Measurements from ENCODE around the gene ARHGAP23.

The ARHGAP23 gene

DNA sequence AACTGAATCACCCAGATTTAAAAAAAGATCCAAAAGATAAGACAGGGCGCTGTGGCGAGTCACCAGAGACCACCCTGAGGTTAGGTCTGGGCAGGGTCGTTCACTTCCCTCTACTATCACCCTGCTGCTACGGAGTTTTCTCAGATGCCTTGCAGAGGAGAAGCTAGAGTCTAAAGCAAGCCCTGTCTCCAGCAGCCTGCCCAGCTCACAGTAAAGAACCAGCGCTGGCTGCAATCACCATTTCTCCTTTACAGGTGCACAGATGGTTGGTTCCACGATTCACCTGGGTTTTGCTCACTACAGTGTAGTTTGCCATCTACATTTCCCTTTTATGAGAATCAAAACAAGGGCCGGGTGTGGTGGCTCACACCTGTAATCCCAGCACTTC is 106.2 kb downstream of the ARHGAP23 start:
- H3K27ac Mint-ChIP-seq = no peak overlapping the region
- H3K9me3 Mint-ChIP-seq = no peaks in the 10 kb centered on the region
- no peak for DNase-seq
- ATAC-seq (replicated peaks) = no peak
- peaks cover 0 to 1% of the 10 kb centered on the region in 2 donors for H3K36me3 Mint-ChIP-seq
- peaks cover 0 to 6% of the 10 kb centered on the region in 2 donors for H3K4me1 Mint-ChIP-seq
- H3K27me3 Mint-ChIP-seq = peaks cover 56 to 62% of the 10 kb centered on the region in 2 donors
- no peak overlapping the region for H3K4me3 Mint-ChIP-seq

DNA sequence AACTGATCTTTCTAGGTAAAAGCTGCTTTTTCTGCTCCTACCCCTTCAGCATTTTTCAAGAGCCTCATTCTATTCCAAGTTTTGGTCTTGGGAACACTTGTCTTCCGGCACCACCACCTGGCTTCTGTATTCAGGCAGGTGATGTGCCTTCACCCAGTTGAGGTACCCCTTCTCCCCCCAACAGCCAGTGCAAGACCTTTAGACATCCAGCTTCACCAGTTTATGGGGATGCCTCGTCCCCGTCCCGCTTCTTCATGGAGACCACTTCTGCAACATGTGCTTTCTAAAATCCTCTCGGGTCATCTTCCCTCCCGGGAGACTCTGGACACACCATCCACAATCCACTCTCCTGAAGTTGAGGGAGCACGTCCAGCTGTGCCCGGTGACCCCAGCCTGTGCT is 107.6 kb downstream of the ARHGAP23 start:
- Mint-ChIP-seq H3K9me3 (no peaks in the 10 kb centered on the region), H3K4me1 (peaks cover 0 to 2% of the 10 kb centered on the region in 2 donors), H3K27me3 (peaks cover 42 to 58% of the 10 kb centered on the region in 2 donors), H3K36me3 (peaks cover 0 to 1% of the 10 kb centered on the region in 2 donors), H3K27ac (no peak overlapping the region), H3K4me3 (no peak overlapping the region)
- no peak for DNase-seq
- ATAC-seq (replicated peaks) = no peak

DNA sequence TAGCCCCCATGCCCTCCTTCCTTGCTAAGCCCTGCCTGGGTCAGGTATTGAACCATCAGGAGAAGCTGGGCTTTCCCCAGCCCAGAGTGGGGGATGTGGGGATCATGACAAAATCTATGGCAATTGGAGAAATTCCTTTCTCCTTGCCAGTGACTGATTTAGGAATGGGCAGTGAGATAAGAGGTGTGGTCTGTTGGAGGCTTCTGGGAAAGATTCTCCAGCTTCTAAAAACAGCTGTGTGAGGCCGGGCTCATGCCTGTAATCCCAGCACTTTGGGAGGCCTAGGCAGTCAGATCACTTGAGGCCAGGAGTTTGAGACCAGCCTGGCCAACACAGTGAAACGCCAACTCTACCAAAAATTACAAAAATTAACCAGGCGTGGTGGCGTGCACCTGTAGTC is 108.4 kb downstream of the ARHGAP23 start:
- Mint-ChIP-seq H3K27ac (no peak overlapping the region), H3K36me3 (peaks cover 0 to 1% of the 10 kb centered on the region in 2 donors), H3K9me3 (no peaks in the 10 kb centered on the region), H3K27me3 (peaks cover 44 to 60% of the 10 kb centered on the region in 2 donors), H3K4me1 (peaks cover 0 to 2% of the 10 kb centered on the region in 2 donors), H3K4me3 (no peak overlapping the region)
- ATAC-seq (replicated peaks) = no peak
- no peak for DNase-seq

DNA sequence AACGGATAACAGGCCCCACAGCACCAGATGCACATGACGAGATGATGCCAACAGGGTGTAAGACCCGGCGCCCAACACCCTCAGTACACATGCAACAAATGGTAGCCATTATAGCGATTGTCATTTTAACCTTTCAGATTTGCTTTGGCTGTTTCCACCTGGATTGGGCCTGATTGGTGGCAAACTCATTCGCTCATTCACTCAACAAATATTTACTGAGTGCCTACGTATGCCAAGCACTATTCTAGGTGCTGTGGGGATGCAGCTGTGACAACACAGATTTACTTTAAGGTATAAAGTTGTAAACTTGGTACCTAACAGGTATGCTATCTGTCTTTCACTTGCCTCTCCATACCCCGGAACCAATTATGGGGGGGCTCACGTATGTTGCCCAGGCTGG is 110.6 kb downstream of the ARHGAP23 start:
- no peak overlapping the region for H3K27ac Mint-ChIP-seq
- no peaks in the 10 kb centered on the region for H3K9me3 Mint-ChIP-seq
- peaks cover 0 to 1% of the 10 kb centered on the region in 2 donors for H3K36me3 Mint-ChIP-seq
- no peak for DNase-seq
- peaks cover 48 to 53% of the 10 kb centered on the region in 2 donors for H3K27me3 Mint-ChIP-seq
- H3K4me3 Mint-ChIP-seq = no peak overlapping the region
- ATAC-seq (replicated peaks) = no peak
- H3K4me1 Mint-ChIP-seq = peaks cover 0 to 4% of the 10 kb centered on the region in 2 donors

DNA sequence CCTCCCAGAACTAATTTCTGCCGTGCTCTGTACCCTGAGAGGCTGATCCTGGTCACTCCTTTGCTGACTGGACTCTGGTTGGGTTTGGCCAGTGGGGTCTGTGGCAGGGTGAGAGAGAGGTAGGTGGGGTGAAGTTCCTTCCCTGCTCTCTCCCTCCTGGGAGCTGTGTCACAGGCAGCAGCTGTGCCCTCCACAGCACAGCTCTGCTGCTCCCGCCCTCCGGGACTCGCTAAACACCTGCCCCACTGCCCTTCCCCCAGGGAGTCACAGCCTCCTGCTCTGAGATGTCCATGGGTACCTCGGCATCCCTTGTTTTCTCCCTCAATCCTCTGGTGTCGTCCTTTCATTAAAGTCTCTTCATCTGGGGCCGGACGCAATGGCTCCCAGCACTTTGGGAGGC is 111.1 kb downstream of the ARHGAP23 start:
- H3K4me1 Mint-ChIP-seq = peaks cover 0 to 4% of the 10 kb centered on the region in 2 donors
- DNase-seq = no peak
- H3K27ac Mint-ChIP-seq = no peak overlapping the region
- no peak for ATAC-seq (replicated peaks)
- H3K36me3 Mint-ChIP-seq = peaks cover 0 to 1% of the 10 kb centered on the region in 2 donors
- no peak overlapping the region for H3K4me3 Mint-ChIP-seq
- H3K9me3 Mint-ChIP-seq = no peaks in the 10 kb centered on the region
- H3K27me3 Mint-ChIP-seq = peaks cover 44 to 52% of the 10 kb centered on the region in 2 donors

DNA sequence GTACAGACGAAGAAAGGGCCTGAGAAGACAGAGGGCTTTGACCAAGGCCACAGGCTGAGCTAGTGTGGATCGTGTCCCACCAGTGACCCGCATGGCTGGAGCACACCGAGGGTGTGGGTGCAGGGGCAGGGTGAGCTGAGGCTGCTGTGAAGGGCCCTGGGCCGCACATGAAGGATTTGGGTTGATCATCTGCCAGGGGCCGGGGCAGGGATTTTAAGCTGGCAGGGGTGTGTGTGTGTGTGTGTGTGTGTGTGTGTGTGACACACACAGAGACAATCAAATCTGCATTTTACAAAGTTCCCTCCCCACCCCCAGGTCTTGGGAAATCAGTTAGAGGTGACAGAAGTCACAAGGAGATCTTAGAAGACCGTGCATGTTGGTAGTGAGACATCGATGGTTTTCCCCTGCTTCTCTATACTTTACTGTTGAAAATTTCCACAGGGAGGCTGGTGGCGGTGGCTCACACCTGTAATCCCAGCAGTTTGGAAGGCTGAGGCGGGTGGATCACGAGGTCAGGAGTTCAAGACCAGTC is 112.3 kb downstream of the ARHGAP23 start:
- peaks cover 0 to 1% of the 10 kb centered on the region in 2 donors for H3K36me3 Mint-ChIP-seq
- no peak for DNase-seq
- peak overlapping the region; percentile 83 for H3K27ac Mint-ChIP-seq
- no peak overlapping the region for H3K4me3 Mint-ChIP-seq
- H3K27me3 Mint-ChIP-seq = peaks cover 39 to 51% of the 10 kb centered on the region in 2 donors
- peaks cover 0 to 4% of the 10 kb centered on the region in 2 donors for H3K4me1 Mint-ChIP-seq
- ATAC-seq (replicated peaks) = no peak
- H3K9me3 Mint-ChIP-seq = no peaks in the 10 kb centered on the region

DNA sequence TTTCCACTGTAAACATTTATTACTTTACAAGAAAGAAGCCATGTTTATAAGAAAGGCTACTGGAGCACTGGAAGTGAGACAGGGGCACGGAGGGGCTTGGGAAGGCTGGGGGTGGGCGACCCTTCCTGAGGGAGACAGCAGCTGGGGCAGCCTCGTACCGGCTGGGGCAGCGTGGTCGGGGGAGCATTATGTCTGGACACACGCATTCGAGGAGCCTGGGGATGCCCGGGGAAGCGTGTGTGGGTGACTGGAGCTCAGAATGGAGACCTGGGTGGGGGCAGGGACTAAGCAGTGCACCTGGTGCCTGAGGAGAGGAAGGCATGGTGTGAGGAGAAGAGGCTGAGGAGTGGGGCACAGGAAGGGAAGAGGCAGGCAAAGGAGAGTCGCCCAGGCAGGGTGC is 113.0 kb downstream of the ARHGAP23 start:
- no peak overlapping the region for H3K27ac Mint-ChIP-seq
- ATAC-seq (replicated peaks) (no peak), DNase-seq (no peak)
- H3K36me3 Mint-ChIP-seq = no peaks in the 10 kb centered on the region
- H3K4me3 Mint-ChIP-seq = no peak overlapping the region
- H3K4me1 Mint-ChIP-seq = peaks cover 0 to 4% of the 10 kb centered on the region in 2 donors
- H3K27me3 Mint-ChIP-seq = peaks cover 32 to 44% of the 10 kb centered on the region in 2 donors
- H3K9me3 Mint-ChIP-seq = no peaks in the 10 kb centered on the region

DNA sequence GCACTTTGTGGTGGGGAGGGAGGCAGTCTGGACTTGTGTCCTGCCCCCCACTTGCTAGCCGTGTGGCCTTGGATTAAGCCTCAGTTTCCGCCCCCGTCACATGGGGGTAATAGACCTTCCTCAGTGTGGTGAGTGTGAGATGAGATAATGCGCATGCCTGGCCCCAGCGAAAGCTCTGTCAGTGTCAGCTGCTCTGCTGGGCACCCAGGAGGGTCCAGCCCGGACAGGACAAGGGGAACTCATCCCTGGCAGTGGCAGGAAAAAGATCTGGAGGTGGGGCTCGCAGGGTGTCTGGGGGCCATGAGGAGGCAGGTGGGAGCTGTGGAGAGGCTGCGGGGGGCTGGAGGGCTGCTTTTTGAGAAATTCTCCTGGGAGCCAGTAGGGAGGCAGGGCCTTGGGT is 114.0 kb downstream of the ARHGAP23 start:
- Mint-ChIP-seq H3K27me3 (peaks cover 35 to 48% of the 10 kb centered on the region in 2 donors), H3K4me3 (no peak overlapping the region), H3K36me3 (no peaks in the 10 kb centered on the region), H3K9me3 (no peaks in the 10 kb centered on the region), H3K4me1 (peaks cover 0 to 4% of the 10 kb centered on the region in 2 donors), H3K27ac (no peak overlapping the region)
- ATAC-seq (replicated peaks) = no peak
- DNase-seq = no peak

DNA sequence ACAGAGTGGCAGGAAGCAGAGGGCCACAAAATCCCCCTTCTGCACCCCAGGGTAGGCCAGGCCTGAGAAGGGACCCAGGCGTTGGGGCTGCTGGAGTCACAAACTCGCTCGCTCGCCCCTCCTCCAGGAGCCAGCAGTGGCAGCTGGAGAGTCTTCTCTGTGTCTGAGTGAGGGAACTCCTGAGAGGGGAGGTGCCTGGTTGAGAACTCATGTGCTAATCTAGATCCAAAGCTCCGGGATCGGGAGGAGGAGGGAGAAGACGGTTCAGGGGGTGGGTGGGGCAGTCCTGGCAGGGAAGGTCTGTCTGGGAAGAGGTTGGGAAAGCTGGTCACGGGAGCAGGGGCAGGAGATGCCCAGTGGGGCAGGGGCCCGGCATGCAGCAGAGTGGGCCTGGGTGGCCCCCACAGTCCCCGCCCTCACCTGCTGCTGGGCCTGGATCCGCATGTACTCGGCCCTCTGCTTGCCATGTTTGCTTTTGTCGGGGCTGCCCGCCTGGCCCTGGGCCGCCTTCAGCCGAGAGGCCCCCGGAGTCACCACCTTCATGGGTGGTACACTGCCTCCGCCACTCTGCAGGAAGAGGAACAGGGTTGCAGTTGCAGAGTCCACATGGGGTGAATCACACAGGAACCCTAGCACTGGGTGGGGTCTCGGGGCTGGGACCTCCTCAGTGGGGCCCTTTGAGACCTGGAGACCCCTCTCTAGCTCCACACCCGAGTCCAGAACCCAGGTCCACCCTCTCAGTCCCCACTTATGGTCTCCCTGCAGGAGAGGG is 115.3 kb downstream of the ARHGAP23 start:
- DNase-seq = no peak
- Mint-ChIP-seq H3K27me3 (peaks cover 46 to 50% of the 10 kb centered on the region in 2 donors), H3K27ac (no peak overlapping the region), H3K9me3 (no peaks in the 10 kb centered on the region), H3K4me3 (no peak overlapping the region), H3K36me3 (no peaks in the 10 kb centered on the region), H3K4me1 (peaks cover 0 to 4% of the 10 kb centered on the region in 2 donors)
- no peak for ATAC-seq (replicated peaks)

DNA sequence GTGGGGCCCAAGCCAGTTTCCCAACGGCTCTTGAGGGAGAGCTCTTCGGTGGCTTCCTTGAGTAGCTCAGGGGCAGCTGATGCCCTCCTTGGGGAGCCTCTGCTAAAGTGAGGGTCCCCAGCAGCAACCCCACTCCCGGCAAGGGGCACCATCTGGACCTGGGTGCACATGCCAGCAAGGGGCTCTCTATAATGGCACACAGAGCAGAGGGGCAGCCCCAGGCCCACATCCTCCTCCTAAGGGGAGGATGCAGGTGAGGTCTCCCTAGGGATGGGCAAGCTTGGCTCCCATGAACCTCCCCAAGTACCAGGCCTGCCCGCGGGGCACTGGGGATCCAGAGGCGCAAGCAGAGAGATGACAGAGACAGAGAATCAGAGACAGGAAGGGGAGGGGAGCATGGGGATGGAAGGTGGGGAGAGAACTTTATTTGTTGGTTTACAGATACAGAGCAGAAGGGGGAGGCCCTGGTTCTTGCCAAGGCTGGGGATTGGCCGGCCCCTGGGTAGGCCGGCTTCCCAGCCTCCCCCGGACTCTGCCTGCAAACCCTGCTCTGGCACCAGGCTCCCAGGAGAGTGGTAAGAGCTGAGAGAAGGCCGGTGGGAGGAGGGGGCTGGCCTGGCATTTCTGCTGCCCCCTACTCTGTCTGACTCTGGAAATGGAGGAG is 116.0 kb downstream of the ARHGAP23 start:
- Mint-ChIP-seq H3K27me3 (peaks cover 49 to 50% of the 10 kb centered on the region in 2 donors), H3K4me1 (peaks cover 0 to 4% of the 10 kb centered on the region in 2 donors), H3K9me3 (no peaks in the 10 kb centered on the region), H3K27ac (no peak overlapping the region), H3K36me3 (no peaks in the 10 kb centered on the region), H3K4me3 (no peak overlapping the region)
- ATAC-seq (replicated peaks) = no peak
- no peak for DNase-seq

DNA sequence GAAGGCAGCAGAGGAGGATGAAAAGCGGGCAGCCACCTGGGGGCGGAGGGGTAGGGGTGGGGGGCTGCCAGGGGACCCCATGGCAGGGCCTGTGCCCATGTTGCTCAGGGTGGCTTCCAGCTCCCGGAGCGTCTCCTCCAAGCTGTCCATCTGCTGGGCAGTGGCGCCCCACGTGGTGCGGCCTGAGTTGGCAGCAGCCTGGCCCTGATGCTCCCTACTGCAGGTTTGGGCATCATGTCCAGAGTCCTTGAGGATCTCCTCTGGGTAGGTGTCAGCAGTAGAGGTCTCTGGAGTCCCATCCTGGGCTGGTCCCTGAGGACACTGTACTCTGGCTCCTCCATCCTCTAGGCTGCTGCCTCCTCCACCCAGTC is 116.6 kb downstream of the ARHGAP23 start:
- Mint-ChIP-seq H3K4me3 (no peak overlapping the region), H3K27ac (no peak overlapping the region), H3K9me3 (no peaks in the 10 kb centered on the region), H3K27me3 (peaks cover 54 to 55% of the 10 kb centered on the region in 2 donors), H3K36me3 (no peaks in the 10 kb centered on the region), H3K4me1 (peaks cover 0 to 4% of the 10 kb centered on the region in 2 donors)
- DNase-seq (no peak), ATAC-seq (replicated peaks) (no peak)

DNA sequence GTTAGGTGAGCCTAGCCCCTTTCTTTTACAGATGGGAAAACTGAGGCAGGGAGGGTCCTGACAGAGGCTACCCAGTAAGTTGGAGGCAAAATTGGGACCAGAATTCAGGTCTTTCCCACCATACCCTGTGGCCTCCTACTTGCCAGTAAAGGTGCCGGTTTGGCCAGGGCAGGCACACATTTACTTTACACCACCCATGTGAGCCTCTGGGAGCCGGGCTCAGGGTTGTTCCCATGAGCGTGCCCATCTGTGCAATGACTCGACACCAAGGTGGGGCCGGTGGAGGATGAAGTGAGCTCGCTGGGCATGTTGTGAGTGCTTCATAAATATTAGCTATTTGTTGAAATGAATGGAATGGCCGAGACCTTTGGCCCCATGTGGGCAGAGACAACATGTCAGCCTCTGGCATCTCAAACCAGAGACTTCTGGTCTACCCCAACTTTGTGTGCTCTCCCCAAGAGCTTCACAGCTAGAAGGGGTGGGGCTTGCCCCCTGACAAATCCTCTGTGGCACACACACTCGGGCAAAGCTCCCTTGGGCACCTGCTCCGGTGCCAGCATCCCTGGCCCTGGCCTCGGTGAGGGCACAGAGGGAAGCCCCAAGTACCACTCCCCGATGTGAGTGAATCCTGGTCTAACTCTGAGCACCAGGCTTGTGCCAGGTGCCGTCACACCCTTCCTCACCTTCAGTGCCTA is 117.4 kb downstream of the ARHGAP23 start:
- Mint-ChIP-seq H3K27me3 (peaks cover 46 to 61% of the 10 kb centered on the region in 2 donors), H3K4me1 (peaks cover 0 to 2% of the 10 kb centered on the region in 2 donors), H3K36me3 (no peaks in the 10 kb centered on the region), H3K4me3 (no peak overlapping the region), H3K9me3 (no peaks in the 10 kb centered on the region), H3K27ac (no peak overlapping the region)
- ATAC-seq (replicated peaks) (no peak), DNase-seq (no peak)

DNA sequence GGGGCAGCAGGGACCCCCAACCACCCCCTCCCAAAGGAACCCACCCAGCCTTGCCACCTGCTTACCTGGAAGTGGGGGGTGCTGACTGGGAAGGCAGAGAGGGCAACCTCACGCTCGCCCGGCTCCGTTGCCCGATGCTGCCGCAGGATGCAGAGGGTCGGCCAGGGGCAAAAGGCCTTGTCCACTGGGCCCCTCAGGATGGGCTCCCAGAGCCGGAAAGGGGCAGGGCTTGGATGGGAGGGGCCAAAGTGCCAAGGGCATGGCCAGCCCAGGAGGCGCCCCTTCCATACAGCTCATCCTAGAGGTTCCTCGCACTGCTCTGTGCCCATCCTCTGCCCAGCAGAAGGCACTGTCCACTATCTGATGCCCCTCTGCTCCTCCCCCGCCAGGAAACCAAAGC is 118.1 kb downstream of the ARHGAP23 start:
- no peak overlapping the region for H3K4me3 Mint-ChIP-seq

DNA sequence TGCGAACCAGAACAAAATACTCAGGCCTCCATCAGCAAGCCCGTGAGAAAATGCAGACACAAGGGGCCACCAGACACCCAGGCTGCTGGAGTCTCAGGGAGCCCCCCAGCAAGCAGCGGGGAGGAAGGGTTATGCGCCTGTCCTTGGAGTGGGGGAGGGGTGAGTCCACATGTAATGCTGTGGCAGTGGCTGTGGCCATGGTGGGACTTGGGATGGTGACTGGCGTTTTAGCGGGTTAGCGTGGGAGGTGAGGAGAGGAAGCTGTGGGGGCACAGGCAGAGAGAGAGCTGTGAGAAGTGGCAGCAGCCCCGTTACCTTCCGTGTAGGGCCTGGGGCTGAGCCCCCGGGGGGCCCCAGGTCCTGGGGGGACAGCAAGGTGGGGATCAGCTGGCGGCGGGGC is 119.2 kb downstream of the ARHGAP23 start:
- Mint-ChIP-seq H3K27ac (no peak overlapping the region), H3K4me1 (no peaks in the 10 kb centered on the region), H3K9me3 (no peaks in the 10 kb centered on the region), H3K36me3 (no peaks in the 10 kb centered on the region), H3K4me3 (no peak overlapping the region), H3K27me3 (peaks cover 43 to 61% of the 10 kb centered on the region in 2 donors)
- no peak for ATAC-seq (replicated peaks)
- no peak for DNase-seq

More for the DNA sequence above, 118.1 kb downstream of the ARHGAP23 start:
- no peak overlapping the region for H3K27ac Mint-ChIP-seq
- ATAC-seq (replicated peaks) (no peak), DNase-seq (no peak)
- peaks cover 44 to 63% of the 10 kb centered on the region in 2 donors for H3K27me3 Mint-ChIP-seq
- peaks cover 0 to 2% of the 10 kb centered on the region in 2 donors for H3K4me1 Mint-ChIP-seq
- H3K36me3 Mint-ChIP-seq = no peaks in the 10 kb centered on the region
- H3K9me3 Mint-ChIP-seq = no peaks in the 10 kb centered on the region
